ENCODE results near the gene PARVB. TPM values are rescaled to one million over a fixed set of nuclear protein-coding genes. Genes with fewer than 3 reads are reported as not detected.

The PARVB gene
- total and polyA plus RNA-seq, 2 donors (not counting 3 experiments of a cell fraction or from before 2014, with no cell fraction given) = 155 to 162 TPM

DNA sequence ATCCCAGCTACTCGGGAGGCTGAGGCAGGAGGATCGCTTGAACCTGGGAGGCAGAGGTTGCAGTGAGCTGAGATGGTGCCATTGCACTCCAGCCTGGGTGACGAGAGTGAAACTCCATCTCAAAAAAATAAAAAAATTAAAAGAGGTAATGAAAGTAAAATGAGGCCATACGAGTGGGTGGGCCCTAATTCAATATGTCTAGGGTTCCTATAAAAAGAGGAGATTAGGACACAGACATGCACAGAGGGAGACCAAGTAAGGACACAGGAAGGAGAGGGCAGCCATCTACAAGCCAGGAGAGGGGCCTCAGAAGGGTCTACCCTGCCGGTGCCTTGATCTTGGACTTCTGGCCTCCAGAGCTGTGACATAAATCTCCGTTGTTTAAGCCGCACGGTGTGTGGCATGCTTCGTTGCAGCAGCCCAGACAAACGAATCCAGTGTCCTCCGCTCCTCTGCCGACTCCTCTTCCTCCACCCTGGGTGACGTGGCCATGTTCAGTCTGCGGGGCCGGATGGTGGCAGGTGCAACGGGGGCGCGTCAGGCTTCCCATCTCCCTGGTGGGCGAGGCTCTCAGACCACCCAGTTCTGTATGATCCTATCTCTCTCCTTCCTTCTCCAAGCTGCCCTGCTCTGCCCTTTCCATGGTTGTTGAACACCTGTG, 105.0 kb downstream of the PARVB start:
- Histone ChIP-seq H3K4me1 (ENCODE audit: control insufficient read depth, extremely low read depth, insufficient read depth, low read length) (peaks cover 38% of the 10 kb centered on the region), H3K4me3 (replicated peaks in 1 of 3; ENCODE audit: insufficient read depth in 1 of 3, low read depth in 1 of 3, low read length in 3 of 3) (no peak overlapping the region), H2AFZ (ENCODE audit: low read depth, low read length) (no peak overlapping the region), H3K9ac (replicated peaks; ENCODE audit: extremely low read depth, insufficient read depth, low read length) (no peak overlapping the region), H4K20me1 (replicated peaks; ENCODE audit: control insufficient read depth, extremely low read depth, insufficient read depth, low read length) (peaks cover 3% of the 10 kb centered on the region), H3K27me3 (ENCODE audit: control insufficient read depth in 2 of 2, insufficient read depth in 2 of 2, low read length in 2 of 2) (no peaks in the 10 kb centered on the region), H3K9me1 (replicated peaks; ENCODE audit: control insufficient read depth, extremely low read depth, insufficient read depth, low read length) (no peaks in the 10 kb centered on the region), H3K27ac (ENCODE audit: insufficient read depth, low read depth, low read length) (no peak overlapping the region), H3K79me2 (ENCODE audit: control insufficient read depth, insufficient read depth, low read length) (peaks cover 23% of the 10 kb centered on the region), H3K36me3 (ENCODE audit: control insufficient read depth in 2 of 2, extremely low read depth in 1 of 2, insufficient read depth in 2 of 2, low read length in 2 of 2) (peaks cover 4 to 15% of the 10 kb centered on the region in 2 experiments), H3K9me3 (replicated peaks; ENCODE audit: control insufficient read depth, insufficient read depth, low read length) (no peaks in the 10 kb centered on the region), H3K4me2 (ENCODE audit: insufficient read depth, low read length) (no peak overlapping the region)
- ChIA-PET CTCF (interaction anchor here (1.0 to 1.3 kb wide), 2 partner anchors 48 to 136 kb away, joined by 3 to 7 read pairs; no protein-coding TSS in a partner anchor), POLR2A (no interaction called here)
- dilution Hi-C loops (cut with MboI; ENCODE audit: extremely low pct_ligation_motif_present, low sequenced_read_pairs) = no loop called here
- no peak for DNase-seq (ENCODE audit: low read depth, low spot score)
- intact Hi-C loops (cut with micrococcal nuclease) = no loop called here
- TF ChIP-seq EZH2 (IDR thresholded peaks at IDR 0.05; ENCODE audit: borderline replicate concordance, low read depth, low read length, severe bottlenecking) = no peak
- TF ChIP-seq, protein P1, sequence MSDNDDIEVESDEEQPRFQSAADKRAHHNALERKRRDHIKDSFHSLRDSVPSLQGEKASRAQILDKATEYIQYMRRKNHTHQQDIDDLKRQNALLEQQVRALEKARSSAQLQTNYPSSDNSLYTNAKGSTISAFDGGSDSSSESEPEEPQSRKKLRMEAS (IDR thresholded peaks at IDR 0.05; ENCODE audit: insufficient read depth, insufficient read length) = no peak
- no peak for TF ChIP-seq POLR2AphosphoS5 (IDR thresholded peaks at IDR 0.05; ENCODE audit: insufficient read depth, low read depth, low read length)
- TF ChIP-seq POLR2A (IDR thresholded peaks at IDR 0.05; ENCODE audit: low read depth, low read length) = no peak
- TF ChIP-seq, protein P2, sequence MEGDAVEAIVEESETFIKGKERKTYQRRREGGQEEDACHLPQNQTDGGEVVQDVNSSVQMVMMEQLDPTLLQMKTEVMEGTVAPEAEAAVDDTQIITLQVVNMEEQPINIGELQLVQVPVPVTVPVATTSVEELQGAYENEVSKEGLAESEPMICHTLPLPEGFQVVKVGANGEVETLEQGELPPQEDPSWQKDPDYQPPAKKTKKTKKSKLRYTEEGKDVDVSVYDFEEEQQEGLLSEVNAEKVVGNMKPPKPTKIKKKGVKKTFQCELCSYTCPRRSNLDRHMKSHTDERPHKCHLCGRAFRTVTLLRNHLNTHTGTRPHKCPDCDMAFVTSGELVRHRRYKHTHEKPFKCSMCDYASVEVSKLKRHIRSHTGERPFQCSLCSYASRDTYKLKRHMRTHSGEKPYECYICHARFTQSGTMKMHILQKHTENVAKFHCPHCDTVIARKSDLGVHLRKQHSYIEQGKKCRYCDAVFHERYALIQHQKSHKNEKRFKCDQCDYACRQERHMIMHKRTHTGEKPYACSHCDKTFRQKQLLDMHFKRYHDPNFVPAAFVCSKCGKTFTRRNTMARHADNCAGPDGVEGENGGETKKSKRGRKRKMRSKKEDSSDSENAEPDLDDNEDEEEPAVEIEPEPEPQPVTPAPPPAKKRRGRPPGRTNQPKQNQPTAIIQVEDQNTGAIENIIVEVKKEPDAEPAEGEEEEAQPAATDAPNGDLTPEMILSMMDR (IDR thresholded peaks at IDR 0.05; ENCODE audit: extremely low read depth in 1 of 2, insufficient read depth in 1 of 2, low read depth in 1 of 2, low read length in 2 of 2) = no peak
- no peak for TF ChIP-seq JUN (IDR thresholded peaks at IDR 0.05; ENCODE audit: borderline replicate concordance, insufficient read depth, insufficient read length, low read depth)
- TF ChIP-seq FOS (IDR thresholded peaks at IDR 0.05; ENCODE audit: borderline replicate concordance, insufficient read depth, low read length) = no peak
- no peak for TF ChIP-seq GATA2 (IDR thresholded peaks at IDR 0.05; ENCODE audit: insufficient read depth, insufficient read length, low read depth, low read length)
- no peak for FAIRE-seq
- no TSS peak for BruUV-seq (replicated peaks)

Data from endothelial cell of umbilical vein (primary cell).